Epithelial cell of esophagus (primary cell): ENCODE data around the gene CNTN1.
"Not testable (repeated sequence)": the region's sequence is repeated elsewhere in the genome, so short reads cannot be mapped to it uniquely, and the experiment has no call there.

Experiments
- DNase-seq: peaks from one replicate; pipeline ENCODE4 v3.0.0; 2010; ENCODE audit warnings: low read depth
- H3K4me3 ChIP-seq: 2 replicates; pipeline ENCODE4 v1.5.1; 2011; ENCODE audit warnings: mild to moderate bottlenecking, low read length, control low read depth
- TF ChIP-seq, protein P1 (sequence below): IDR thresholded peaks from 2 replicates; pipeline ENCODE4 v1.5.1; 2011; ENCODE audit warnings: low read depth, mild to moderate bottlenecking, low read length, control low read depth, inconsistent platforms; ENCODE audit not compliant: insufficient read depth; ENCODE audit errors: missing control alignments

CNTN1 gene

DNA sequence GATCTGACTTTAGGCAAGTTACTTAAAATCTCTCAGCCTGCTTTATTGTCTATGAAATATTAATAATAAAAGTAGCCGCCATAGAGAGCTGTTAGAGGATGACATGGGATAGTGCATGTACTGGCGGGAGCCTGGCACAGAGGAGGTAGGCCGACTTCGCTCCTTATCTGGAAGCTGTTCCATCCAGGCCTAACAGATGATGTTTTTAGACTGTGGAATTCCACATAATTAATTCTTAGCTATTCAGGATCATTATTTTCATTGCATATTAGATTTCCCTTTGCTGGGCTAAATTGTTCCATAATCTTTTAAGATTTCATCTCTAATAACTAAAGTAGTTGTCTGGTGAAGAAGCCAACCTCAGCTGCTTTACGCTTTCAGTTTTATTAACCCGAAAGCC, 30.8 kb downstream of the CNTN1 start:
- DNase-seq, result no peak
- H3K4me3 ChIP-seq, result no peak overlapping the region
- TF ChIP-seq, protein P1, sequence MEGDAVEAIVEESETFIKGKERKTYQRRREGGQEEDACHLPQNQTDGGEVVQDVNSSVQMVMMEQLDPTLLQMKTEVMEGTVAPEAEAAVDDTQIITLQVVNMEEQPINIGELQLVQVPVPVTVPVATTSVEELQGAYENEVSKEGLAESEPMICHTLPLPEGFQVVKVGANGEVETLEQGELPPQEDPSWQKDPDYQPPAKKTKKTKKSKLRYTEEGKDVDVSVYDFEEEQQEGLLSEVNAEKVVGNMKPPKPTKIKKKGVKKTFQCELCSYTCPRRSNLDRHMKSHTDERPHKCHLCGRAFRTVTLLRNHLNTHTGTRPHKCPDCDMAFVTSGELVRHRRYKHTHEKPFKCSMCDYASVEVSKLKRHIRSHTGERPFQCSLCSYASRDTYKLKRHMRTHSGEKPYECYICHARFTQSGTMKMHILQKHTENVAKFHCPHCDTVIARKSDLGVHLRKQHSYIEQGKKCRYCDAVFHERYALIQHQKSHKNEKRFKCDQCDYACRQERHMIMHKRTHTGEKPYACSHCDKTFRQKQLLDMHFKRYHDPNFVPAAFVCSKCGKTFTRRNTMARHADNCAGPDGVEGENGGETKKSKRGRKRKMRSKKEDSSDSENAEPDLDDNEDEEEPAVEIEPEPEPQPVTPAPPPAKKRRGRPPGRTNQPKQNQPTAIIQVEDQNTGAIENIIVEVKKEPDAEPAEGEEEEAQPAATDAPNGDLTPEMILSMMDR, result no peak

DNA sequence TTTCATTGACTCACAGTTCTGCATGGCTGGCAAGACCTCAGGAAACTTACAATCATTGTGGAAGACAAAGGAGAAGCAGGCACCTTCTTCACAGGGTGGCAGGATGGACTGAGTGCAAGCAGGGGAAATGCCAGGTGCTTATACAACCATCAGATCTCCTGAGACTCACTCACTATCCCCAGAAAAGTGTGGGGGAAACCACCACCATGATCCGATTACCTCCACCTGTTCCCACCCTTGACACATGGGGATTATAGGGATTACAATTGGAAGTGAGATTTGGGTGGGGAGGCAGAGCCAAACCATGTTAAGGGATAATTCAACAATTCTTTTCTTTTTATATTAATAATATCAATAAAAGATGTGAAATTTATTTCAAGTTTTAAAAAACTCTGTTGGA, 34.1 kb downstream of the CNTN1 start:
- TF ChIP-seq, protein P1, result no peak
- DNase-seq, result no peak
- no peak overlapping the region for H3K4me3 ChIP-seq

DNA sequence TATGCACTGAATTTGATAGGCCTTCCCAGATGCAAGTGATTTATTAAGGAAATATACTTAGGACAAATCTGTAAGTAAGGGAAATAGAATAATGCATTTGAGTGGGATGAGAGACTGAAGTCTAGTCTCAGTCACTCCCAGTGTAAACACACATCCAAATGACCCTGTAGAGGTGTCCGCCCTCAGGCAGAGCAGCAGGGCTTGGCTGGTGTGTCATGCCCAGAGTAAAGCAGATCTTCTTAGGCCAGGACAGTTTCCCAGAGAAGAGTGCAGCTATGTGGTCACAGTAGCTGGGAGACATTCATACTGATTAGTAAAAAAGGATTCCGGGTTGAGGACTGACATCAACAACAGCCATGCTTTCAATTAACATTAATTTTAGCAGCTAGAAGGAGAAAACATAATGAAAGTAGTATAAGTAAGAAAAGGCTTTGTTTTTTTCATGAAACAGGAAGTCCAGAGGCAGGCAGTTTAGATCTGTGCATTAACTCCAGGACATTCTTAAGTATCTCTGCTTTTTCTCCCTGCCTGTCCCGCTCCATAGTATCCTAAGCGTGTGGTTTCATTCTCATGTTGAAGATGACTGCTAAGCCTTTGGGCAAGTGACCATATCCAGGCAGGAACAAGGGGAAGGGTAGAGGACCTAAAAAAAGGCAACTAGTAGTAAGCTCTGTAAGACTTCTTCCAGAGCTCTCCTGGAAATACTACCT, 35.7 kb downstream of the CNTN1 start:
- TF ChIP-seq, protein P1, result no peak
- no peak overlapping the region for H3K4me3 ChIP-seq
- DNase-seq, result peak; percentile 60

DNA sequence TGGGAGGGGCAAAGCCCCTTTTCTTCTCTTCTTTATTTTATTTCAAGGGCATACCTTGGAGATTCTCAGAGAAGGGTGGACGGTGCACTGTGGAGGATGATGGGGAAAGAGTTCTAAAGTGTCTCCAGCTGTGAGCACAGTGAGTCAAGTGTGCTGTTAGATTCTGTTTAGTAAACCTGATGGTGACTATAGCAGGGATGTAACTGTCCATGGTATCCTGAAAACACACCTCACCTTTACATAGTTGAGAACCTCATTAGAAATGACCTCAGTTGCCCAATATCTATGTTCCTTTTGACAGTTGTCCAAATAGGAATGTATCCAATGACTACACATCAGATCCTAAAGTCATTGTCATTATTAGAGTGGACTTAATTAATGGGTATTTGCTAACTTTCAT, 38.0 kb downstream of the CNTN1 start:
- DNase-seq, result peak; percentile 27
- H3K4me3 ChIP-seq, result no peak overlapping the region
- TF ChIP-seq, protein P1, result no peak

DNA sequence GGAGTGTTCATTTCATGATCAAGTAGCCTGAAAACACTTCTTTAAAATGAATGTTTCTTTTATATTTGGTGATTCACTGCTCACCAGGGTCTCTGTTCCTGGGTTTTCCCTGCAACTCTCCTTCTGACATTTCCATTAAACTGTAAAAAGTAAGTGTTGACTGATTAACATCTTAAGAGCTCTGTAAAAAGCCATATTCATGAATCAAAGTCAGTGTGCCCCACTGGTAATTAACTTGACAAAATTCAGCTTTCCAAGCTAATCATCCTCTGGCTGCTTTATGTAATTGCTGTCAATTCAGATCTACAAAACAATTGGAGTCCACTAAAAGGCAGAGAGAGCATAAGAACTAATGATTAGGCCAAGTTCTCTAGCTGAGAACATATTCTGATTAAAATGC, 41.6 kb downstream of the CNTN1 start:
- TF ChIP-seq, protein P1, result no peak
- H3K4me3 ChIP-seq, result no peak overlapping the region
- DNase-seq, result no peak

DNA sequence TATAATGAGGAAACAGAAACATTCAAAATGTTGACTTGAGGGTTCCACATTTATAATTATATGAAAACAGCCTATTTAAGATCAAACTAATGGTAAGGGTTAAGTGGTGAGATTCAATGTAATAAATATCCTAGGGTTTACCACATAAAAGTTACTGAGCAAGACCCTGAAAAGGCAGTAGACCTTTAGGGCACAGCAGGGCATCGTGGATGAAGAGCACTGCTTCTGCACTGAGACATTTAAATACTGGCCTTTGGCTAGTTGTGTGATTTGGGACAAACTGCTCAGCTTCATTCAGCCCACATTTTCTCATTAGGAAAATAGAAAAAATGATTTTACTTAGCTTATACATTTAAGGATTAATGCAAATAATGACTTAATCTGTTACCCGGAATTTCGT, 42.0 kb downstream of the CNTN1 start:
- no peak for DNase-seq
- TF ChIP-seq, protein P1, result no peak
- no peak overlapping the region for H3K4me3 ChIP-seq

DNA sequence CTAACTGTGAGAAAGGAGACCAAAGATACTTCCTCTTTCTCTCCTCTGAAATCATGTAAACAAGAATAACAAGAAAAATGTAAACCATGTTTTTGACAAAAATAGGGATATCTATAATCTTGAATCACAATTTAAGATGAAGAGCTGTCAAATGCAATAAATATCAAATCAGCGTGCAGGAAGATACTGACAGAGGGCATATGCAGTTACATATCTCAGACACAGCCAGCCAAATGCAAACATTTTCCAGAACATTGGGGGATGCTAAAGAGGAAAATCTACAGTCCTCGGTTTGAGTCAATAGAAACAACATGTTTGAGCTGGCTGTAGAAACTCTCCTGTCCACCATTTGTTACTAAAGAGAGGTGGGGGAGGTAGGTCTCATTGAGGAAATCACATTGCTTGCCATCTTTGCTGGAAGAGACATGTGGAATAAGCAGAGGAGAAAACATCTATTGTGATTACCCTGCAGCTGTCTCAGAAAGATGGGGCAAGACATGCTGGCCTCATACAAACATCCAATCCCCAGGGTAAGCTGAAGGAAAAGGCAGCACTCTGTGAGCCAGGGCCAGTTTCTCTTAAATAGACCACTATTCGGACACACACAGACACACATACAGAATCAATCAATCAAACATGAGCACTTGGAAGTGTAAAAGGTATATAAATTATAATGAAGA, 43.5 kb downstream of the CNTN1 start:
- TF ChIP-seq, protein P1, result no peak
- no peak for DNase-seq
- no peak overlapping the region for H3K4me3 ChIP-seq

DNA sequence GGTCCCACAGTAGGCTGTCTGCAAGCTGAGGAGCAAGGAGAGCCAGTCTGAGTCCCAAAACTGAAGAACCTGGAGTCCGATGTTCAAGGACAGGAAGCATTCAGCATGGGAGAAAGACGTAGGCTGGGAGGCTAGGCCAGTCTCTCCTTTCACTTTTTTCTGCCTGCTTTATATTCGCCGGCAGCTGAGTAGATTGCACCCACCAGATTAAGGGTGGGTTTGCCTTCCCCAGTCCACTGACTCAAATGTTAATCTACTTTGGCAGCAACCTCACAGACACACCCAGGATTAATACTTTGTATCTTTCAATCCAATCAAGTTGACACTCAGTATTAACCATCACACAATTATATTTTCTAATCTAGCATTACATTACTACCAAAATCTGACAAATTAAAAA, 45.2 kb downstream of the CNTN1 start:
- not testable (repeated sequence) for DNase-seq, H3K4me3 ChIP-seq
